EL (cell line): ENCODE measurements around the gene RNF217.

Source experiments
- DNase-seq: peaks from one replicate; pipeline ENCODE4 v3.0.0-alpha.2; 2016

Gene RNF217

GRCh38 chr6:124991764-124992295 lies 29.6 kb downstream of the RNF217 start:
- no peak for DNase-seq

GRCh38 chr6:124993327-124993726 lies 31.1 kb downstream of the RNF217 start:
- DNase-seq = no peak

GRCh38 chr6:124994648-124995047 lies 32.4 kb downstream of the RNF217 start:
- DNase-seq = no peak

- peak; percentile 44 for DNase-seq
These were observed 32.9 kb downstream of the RNF217 start for GRCh38 chr6:124995131-124995530.

GRCh38 chr6:124995645-124996325 lies 33.5 kb downstream of the RNF217 start:
- DNase-seq = no peak

- no peak for DNase-seq
These were observed 34.2 kb downstream of the RNF217 start for GRCh38 chr6:124996411-124996810.

GRCh38 chr6:124997196-124997875 lies 35.1 kb downstream of the RNF217 start:
- DNase-seq = no peak

- DNase-seq = no peak
These were observed 37.0 kb downstream of the RNF217 start for GRCh38 chr6:124999105-124999764.

GRCh38 chr6:125001684-125002405 lies 39.6 kb downstream of the RNF217 start:
- peak; percentile 53 for DNase-seq

- DNase-seq = no peak
These were observed 40.1 kb downstream of the RNF217 start for GRCh38 chr6:125002406-125002741.

- DNase-seq = no peak
These were observed 40.8 kb downstream of the RNF217 start for GRCh38 chr6:125003070-125003469.

GRCh38 chr6:125004198-125004597 lies 42.0 kb downstream of the RNF217 start:
- peak; percentile 20 for DNase-seq

GRCh38 chr6:125004797-125005595 lies 42.8 kb downstream of the RNF217 start:
- no peak for DNase-seq

- peak; percentile 41 for DNase-seq
These were observed 46.0 kb downstream of the RNF217 start for GRCh38 chr6:125008261-125008703.

- DNase-seq = no peak
These were observed 46.7 kb downstream of the RNF217 start for GRCh38 chr6:125008957-125009356.

GRCh38 chr6:125009578-125009977 lies 47.3 kb downstream of the RNF217 start:
- DNase-seq = peak; percentile 13

GRCh38 chr6:125013938-125014660 lies 51.9 kb downstream of the RNF217 start:
- DNase-seq = peak; percentile 74

- no peak for DNase-seq
These were observed 52.4 kb downstream of the RNF217 start for GRCh38 chr6:125014661-125014957.

GRCh38 chr6:125015152-125015551 lies 52.9 kb downstream of the RNF217 start:
- DNase-seq = no peak

GRCh38 chr6:125018136-125018535 lies 55.9 kb downstream of the RNF217 start:
- DNase-seq = no peak

GRCh38 chr6:125019281-125019680 lies 57.0 kb downstream of the RNF217 start:
- DNase-seq = no peak

- no peak for DNase-seq
These were observed 57.7 kb downstream of the RNF217 start for GRCh38 chr6:125019918-125020317.
